Measurements from ENCODE around the gene MMP25. TPM values are rescaled to one million over a fixed set of nuclear protein-coding genes. Genes with fewer than 3 reads are reported as not detected.

MMP25 gene
- total and polyA plus RNA-seq, 10 of the 15 experiments (the other 5 are each of a cell fraction or from before 2014, with no cell fraction given): 0.03 to 0.36 (median 0.13) TPM; not detected in 1

DNA sequence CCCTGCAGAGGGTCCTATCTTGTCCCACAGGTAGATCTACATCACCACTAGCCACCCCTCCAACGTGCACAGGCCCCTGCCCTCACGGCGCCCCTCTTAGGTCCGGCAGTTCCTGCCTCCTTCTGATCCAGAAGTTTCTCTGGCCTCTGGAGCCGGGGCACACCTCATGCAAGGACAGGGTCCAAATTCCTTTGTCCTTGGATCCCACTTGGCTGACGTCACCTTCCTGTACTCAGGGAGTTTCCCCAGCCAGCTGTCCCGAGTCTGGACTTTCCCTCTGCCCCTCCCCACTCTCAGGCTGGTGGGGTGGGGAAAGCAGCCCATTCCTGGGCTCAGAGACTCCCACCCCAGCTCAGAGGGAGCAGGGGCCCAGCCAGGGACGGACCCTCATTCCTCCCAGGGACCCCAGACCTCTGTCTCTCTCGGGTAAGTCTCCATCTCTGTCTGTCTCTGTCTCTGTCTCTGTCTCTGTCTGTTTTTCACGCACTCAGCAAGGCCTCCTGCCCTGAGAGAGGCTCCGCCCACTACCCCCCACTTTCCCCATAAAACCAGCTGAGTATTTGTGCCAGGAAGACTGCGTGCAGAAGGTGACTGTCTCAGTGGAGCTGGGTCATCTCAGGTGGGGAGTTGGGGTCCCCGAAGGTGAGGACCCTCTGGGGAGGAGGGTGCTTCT lies 18.8 kb downstream of the MMP25 start, which contains the start of gene IL32 (continued):
- TF ChIP-seq, protein P1, sequence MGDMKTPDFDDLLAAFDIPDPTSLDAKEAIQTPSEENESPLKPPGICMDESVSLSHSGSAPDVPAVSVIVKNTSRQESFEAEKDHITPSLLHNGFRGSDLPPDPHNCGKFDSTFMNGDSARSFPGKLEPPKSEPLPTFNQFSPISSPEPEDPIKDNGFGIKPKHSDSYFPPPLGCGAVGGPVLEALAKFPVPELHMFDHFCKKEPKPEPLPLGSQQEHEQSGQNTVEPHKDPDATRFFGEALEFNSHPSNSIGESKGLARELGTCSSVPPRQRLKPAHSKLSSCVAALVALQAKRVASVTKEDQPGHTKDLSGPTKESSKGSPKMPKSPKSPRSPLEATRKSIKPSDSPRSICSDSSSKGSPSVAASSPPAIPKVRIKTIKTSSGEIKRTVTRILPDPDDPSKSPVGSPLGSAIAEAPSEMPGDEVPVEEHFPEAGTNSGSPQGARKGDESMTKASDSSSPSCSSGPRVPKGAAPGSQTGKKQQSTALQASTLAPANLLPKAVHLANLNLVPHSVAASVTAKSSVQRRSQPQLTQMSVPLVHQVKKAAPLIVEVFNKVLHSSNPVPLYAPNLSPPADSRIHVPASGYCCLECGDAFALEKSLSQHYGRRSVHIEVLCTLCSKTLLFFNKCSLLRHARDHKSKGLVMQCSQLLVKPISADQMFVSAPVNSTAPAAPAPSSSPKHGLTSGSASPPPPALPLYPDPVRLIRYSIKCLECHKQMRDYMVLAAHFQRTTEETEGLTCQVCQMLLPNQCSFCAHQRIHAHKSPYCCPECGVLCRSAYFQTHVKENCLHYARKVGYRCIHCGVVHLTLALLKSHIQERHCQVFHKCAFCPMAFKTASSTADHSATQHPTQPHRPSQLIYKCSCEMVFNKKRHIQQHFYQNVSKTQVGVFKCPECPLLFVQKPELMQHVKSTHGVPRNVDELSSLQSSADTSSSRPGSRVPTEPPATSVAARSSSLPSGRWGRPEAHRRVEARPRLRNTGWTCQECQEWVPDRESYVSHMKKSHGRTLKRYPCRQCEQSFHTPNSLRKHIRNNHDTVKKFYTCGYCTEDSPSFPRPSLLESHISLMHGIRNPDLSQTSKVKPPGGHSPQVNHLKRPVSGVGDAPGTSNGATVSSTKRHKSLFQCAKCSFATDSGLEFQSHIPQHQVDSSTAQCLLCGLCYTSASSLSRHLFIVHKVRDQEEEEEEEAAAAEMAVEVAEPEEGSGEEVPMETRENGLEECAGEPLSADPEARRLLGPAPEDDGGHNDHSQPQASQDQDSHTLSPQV (IDR thresholded peaks at IDR 0.05): 0 out of 2 replicates have a peak, but pooled peaks have one; percentile 10
- TF ChIP-seq PML (IDR thresholded peaks at IDR 0.05; ENCODE audit: low read length) (no peak), ZZZ3 (IDR thresholded peaks at IDR 0.05; ENCODE audit: control insufficient read depth, insufficient read length, low read depth) (no peak), SIX5 (IDR thresholded peaks at IDR 0.05; ENCODE audit: low read depth, low read length, severe bottlenecking) (no peak), MYB (IDR thresholded peaks at IDR 0.05; ENCODE audit: borderline replicate concordance, low read depth, low read length) (no peak), JUND (IDR thresholded peaks at IDR 0.05; ENCODE audit: low read depth, low read length) (no peak), KAT2A (conservative IDR thresholded peaks at IDR 0.05; ENCODE audit: control insufficient read depth, low read depth, low read length) (no peak), PAX8 (IDR thresholded peaks at IDR 0.05) (no peak), RELA (IDR thresholded peaks at IDR 0.05; ENCODE audit: borderline replicate concordance, partially characterized antibody) (peak; percentile 93), FOXM1 (IDR thresholded peaks at IDR 0.05; ENCODE audit: low read depth, low read length) (no peak), CREB1 (IDR thresholded peaks at IDR 0.05; ENCODE audit: low read depth) (peak; percentile 68), CEBPB (IDR thresholded peaks at IDR 0.05; ENCODE audit: borderline replicate concordance in 1 of 2, low read depth in 2 of 2, low read length in 2 of 2) (no peak), EED (IDR thresholded peaks at IDR 0.05; ENCODE audit: low read depth) (peak; percentile 88), RFX5 (IDR thresholded peaks at IDR 0.05; ENCODE audit: low read depth, low read length) (no peak), GABPA (IDR thresholded peaks at IDR 0.05; ENCODE audit: low read depth) (no peak), NR2C2 (IDR thresholded peaks at IDR 0.05; ENCODE audit: borderline replicate concordance, control insufficient read depth, insufficient read length, low read depth) (no peak), CHD4 (IDR thresholded peaks at IDR 0.05) (no peak)
- TF ChIP-seq, protein P2, sequence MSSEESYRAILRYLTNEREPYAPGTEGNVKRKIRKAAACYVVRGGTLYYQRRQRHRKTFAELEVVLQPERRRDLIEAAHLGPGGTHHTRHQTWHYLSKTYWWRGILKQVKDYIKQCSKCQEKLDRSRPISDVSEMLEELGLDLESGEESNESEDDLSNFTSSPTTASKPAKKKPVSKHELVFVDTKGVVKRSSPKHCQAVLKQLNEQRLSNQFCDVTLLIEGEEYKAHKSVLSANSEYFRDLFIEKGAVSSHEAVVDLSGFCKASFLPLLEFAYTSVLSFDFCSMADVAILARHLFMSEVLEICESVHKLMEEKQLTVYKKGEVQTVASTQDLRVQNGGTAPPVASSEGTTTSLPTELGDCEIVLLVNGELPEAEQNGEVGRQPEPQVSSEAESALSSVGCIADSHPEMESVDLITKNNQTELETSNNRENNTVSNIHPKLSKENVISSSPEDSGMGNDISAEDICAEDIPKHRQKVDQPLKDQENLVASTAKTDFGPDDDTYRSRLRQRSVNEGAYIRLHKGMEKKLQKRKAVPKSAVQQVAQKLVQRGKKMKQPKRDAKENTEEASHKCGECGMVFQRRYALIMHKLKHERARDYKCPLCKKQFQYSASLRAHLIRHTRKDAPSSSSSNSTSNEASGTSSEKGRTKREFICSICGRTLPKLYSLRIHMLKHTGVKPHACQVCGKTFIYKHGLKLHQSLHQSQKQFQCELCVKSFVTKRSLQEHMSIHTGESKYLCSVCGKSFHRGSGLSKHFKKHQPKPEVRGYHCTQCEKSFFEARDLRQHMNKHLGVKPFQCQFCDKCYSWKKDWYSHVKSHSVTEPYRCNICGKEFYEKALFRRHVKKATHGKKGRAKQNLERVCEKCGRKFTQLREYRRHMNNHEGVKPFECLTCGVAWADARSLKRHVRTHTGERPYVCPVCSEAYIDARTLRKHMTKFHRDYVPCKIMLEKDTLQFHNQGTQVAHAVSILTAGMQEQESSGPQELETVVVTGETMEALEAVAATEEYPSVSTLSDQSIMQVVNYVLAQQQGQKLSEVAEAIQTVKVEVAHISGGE (CRISPR knock-in tag; IDR thresholded peaks at IDR 0.05): no peak
- TF ChIP-seq, protein P3, sequence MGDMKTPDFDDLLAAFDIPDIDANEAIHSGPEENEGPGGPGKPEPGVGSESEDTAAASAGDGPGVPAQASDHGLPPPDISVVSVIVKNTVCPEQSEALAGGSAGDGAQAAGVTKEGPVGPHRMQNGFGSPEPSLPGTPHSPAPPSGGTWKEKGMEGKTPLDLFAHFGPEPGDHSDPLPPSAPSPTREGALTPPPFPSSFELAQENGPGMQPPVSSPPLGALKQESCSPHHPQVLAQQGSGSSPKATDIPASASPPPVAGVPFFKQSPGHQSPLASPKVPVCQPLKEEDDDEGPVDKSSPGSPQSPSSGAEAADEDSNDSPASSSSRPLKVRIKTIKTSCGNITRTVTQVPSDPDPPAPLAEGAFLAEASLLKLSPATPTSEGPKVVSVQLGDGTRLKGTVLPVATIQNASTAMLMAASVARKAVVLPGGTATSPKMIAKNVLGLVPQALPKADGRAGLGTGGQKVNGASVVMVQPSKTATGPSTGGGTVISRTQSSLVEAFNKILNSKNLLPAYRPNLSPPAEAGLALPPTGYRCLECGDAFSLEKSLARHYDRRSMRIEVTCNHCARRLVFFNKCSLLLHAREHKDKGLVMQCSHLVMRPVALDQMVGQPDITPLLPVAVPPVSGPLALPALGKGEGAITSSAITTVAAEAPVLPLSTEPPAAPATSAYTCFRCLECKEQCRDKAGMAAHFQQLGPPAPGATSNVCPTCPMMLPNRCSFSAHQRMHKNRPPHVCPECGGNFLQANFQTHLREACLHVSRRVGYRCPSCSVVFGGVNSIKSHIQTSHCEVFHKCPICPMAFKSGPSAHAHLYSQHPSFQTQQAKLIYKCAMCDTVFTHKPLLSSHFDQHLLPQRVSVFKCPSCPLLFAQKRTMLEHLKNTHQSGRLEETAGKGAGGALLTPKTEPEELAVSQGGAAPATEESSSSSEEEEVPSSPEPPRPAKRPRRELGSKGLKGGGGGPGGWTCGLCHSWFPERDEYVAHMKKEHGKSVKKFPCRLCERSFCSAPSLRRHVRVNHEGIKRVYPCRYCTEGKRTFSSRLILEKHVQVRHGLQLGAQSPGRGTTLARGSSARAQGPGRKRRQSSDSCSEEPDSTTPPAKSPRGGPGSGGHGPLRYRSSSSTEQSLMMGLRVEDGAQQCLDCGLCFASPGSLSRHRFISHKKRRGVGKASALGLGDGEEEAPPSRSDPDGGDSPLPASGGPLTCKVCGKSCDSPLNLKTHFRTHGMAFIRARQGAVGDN (IDR thresholded peaks at IDR 0.05): peak; percentile 23; the same call in 1 of the 2 replicates
